ENCODE results near the gene ADGRA3. TPM values are rescaled to one million over a fixed set of nuclear protein-coding genes. Genes with fewer than 3 reads are reported as not detected.

The ADGRA3 gene
- total RNA-seq, 5 donors from 2014 or later (not counting 1 experiment from before 2014, with no cell fraction given): 0.59 to 3.6 (median 1.8) TPM

GRCh38 chr4:22514481-22514880, 1.4 kb downstream of the ADGRA3 start:
- CTCF ChIA-PET: no interaction called here
- peaks cover 6 to 28% of the 10 kb centered on the region in 2 donors for H3K27me3 Mint-ChIP-seq
- ATAC-seq (replicated peaks in 1 of 4): no peak

GRCh38 chr4:22514001-22514400, 1.9 kb downstream of the ADGRA3 start:
- peak overlapping the region in 1 of 2 donors; percentile 36 for H3K27ac Mint-ChIP-seq
- ChIA-PET CTCF (interaction anchor here in 1 of 2 donors (0.6 kb wide), 1 partner anchor 82 kb away, joined by 5 read pairs; no protein-coding TSS in a partner anchor), POLR2A (no interaction called here)
- no peak for ATAC-seq (replicated peaks in 1 of 4)
- H3K4me1 ChIP-seq (ENCODE audit: control insufficient read depth in 1 of 2, extremely low read depth in 1 of 2, insufficient read depth in 2 of 2, low read length in 2 of 2): peaks cover 0 to 10% of the 10 kb centered on the region in 2 experiments
- H3K4me3 ChIP-seq (ENCODE audit: control insufficient read depth in 1 of 2, extremely low read depth in 1 of 2, low read length in 1 of 2): no peak overlapping the region
- H3K9me3 ChIP-seq: no peaks in the 10 kb centered on the region
- H3K27me3 ChIP-seq (replicated peaks in 1 of 2; ENCODE audit: control insufficient read depth in 2 of 2, extremely low read depth in 1 of 2, insufficient read depth in 2 of 2, low read length in 1 of 2): peaks cover 0 to 14% of the 10 kb centered on the region in 2 experiments
- no peaks in the 10 kb centered on the region for H3K9me3 Mint-ChIP-seq
- peaks cover 6 to 28% of the 10 kb centered on the region in 2 donors for H3K27me3 Mint-ChIP-seq
- no peak for DNase-seq
- no peaks in the 10 kb centered on the region for H3K36me3 ChIP-seq (ENCODE audit: control insufficient read depth in 2 of 2, extremely low read depth in 1 of 2, insufficient read depth in 1 of 2, low read length in 1 of 2)
- H3K27ac ChIP-seq (ENCODE audit: low read length): no peak overlapping the region
- H3K36me3 Mint-ChIP-seq: no peaks in the 10 kb centered on the region
- peak overlapping the region in 1 of 3 donors; percentile 96 for H3K4me3 Mint-ChIP-seq
- peaks cover 14 to 25% (median 16%) of the 10 kb centered on the region in 3 donors for H3K4me1 Mint-ChIP-seq
- 86% methylated on average over 3 of the region's 6 CpGs for WGBS (ENCODE audit: insufficient coverage)

More at GRCh38 chr4:22514481-22514880, 1.4 kb downstream of the ADGRA3 start:
- no peaks in the 10 kb centered on the region for H3K9me3 ChIP-seq
- H3K4me1 ChIP-seq (ENCODE audit: control insufficient read depth in 1 of 2, extremely low read depth in 1 of 2, insufficient read depth in 2 of 2, low read length in 2 of 2): peaks cover 0 to 10% of the 10 kb centered on the region in 2 experiments
- Mint-ChIP-seq H3K9me3 (no peaks in the 10 kb centered on the region), H3K4me3 (peak overlapping the region; percentile 62 to 96 (median 88)), H3K36me3 (no peaks in the 10 kb centered on the region), H3K4me1 (peaks cover 14 to 25% (median 16%) of the 10 kb centered on the region in 3 donors), H3K27ac (no peak overlapping the region)
- no peak for DNase-seq
- peaks cover 0 to 14% of the 10 kb centered on the region in 2 experiments for H3K27me3 ChIP-seq (replicated peaks in 1 of 2; ENCODE audit: control insufficient read depth in 2 of 2, extremely low read depth in 1 of 2, insufficient read depth in 2 of 2, low read length in 1 of 2)
- no peak overlapping the region for H3K27ac ChIP-seq (ENCODE audit: low read length)
- H3K4me3 ChIP-seq (ENCODE audit: control insufficient read depth in 1 of 2, extremely low read depth in 1 of 2, low read length in 1 of 2): peak overlapping the region in 1 of 2 donors; percentile 96
- H3K36me3 ChIP-seq (ENCODE audit: control insufficient read depth in 2 of 2, extremely low read depth in 1 of 2, insufficient read depth in 1 of 2, low read length in 1 of 2): no peaks in the 10 kb centered on the region
- WGBS (ENCODE audit: insufficient coverage): 19% methylated on average over 7 of the region's 8 CpGs
- POLR2A ChIA-PET: no interaction called here

GRCh38 chr4:22512306-22512705, 3.6 kb downstream of the ADGRA3 start:
- Mint-ChIP-seq H3K27me3 (peaks cover 6 to 24% of the 10 kb centered on the region in 2 donors), H3K9me3 (no peaks in the 10 kb centered on the region), H3K36me3 (no peaks in the 10 kb centered on the region), H3K27ac (no peak overlapping the region), H3K4me1 (peaks cover 14 to 25% (median 16%) of the 10 kb centered on the region in 3 donors), H3K4me3 (peak overlapping the region in 1 of 3 donors; percentile 5)
- H3K9me3 ChIP-seq: no peaks in the 10 kb centered on the region
- no peaks in the 10 kb centered on the region for H3K36me3 ChIP-seq (ENCODE audit: control insufficient read depth in 2 of 2, extremely low read depth in 1 of 2, insufficient read depth in 1 of 2, low read length in 1 of 2)
- peaks cover 0 to 11% of the 10 kb centered on the region in 2 experiments for H3K27me3 ChIP-seq (replicated peaks in 1 of 2; ENCODE audit: control insufficient read depth in 2 of 2, extremely low read depth in 1 of 2, insufficient read depth in 2 of 2, low read length in 1 of 2)
- no peak overlapping the region for H3K4me3 ChIP-seq (ENCODE audit: control insufficient read depth in 1 of 2, extremely low read depth in 1 of 2, low read length in 1 of 2)
- WGBS (ENCODE audit: insufficient coverage): 100% methylated on average over 1 of the region's 2 CpGs
- ATAC-seq (replicated peaks in 1 of 4) (no peak), DNase-seq (no peak)
- no peak overlapping the region for H3K27ac ChIP-seq (ENCODE audit: low read length)
- H3K4me1 ChIP-seq (ENCODE audit: control insufficient read depth in 1 of 2, extremely low read depth in 1 of 2, insufficient read depth in 2 of 2, low read length in 2 of 2): peaks cover 0 to 10% of the 10 kb centered on the region in 2 experiments
- CTCF ChIA-PET: no interaction called here
- POLR2A ChIA-PET: no interaction called here

GRCh38 chr4:22510750-22511149, 5.1 kb downstream of the ADGRA3 start:
- peaks cover 0 to 8% of the 10 kb centered on the region in 2 experiments for H3K27me3 ChIP-seq (replicated peaks in 1 of 2; ENCODE audit: control insufficient read depth in 2 of 2, extremely low read depth in 1 of 2, insufficient read depth in 2 of 2, low read length in 1 of 2)
- DNase-seq (no peak), ATAC-seq (replicated peaks in 1 of 4) (no peak)
- no peak overlapping the region for H3K4me3 ChIP-seq (ENCODE audit: control insufficient read depth in 1 of 2, extremely low read depth in 1 of 2, low read length in 1 of 2)
- ChIA-PET CTCF (no interaction called here), POLR2A (no interaction called here)
- H3K4me1 ChIP-seq (ENCODE audit: control insufficient read depth in 1 of 2, extremely low read depth in 1 of 2, insufficient read depth in 2 of 2, low read length in 2 of 2): peaks cover 0 to 10% of the 10 kb centered on the region in 2 experiments
- Mint-ChIP-seq H3K27me3 (peaks cover 6 to 14% of the 10 kb centered on the region in 2 donors), H3K36me3 (no peaks in the 10 kb centered on the region), H3K9me3 (no peaks in the 10 kb centered on the region), H3K4me3 (no peak overlapping the region), H3K4me1 (peaks cover 10 to 23% (median 15%) of the 10 kb centered on the region in 3 donors), H3K27ac (no peak overlapping the region)
- H3K36me3 ChIP-seq (ENCODE audit: control insufficient read depth in 2 of 2, extremely low read depth in 1 of 2, insufficient read depth in 1 of 2, low read length in 1 of 2): no peaks in the 10 kb centered on the region
- no peak overlapping the region for H3K27ac ChIP-seq (ENCODE audit: low read length)
- H3K9me3 ChIP-seq: no peaks in the 10 kb centered on the region
- no CpG with 5 or more reads among the region's 1 CpG for WGBS (ENCODE audit: insufficient coverage)

GRCh38 chr4:22508376-22508775, 7.5 kb downstream of the ADGRA3 start:
- no peak for ATAC-seq (replicated peaks in 1 of 4)
- POLR2A ChIA-PET: no interaction called here
- H3K27ac ChIP-seq (ENCODE audit: low read length): no peak overlapping the region
- Mint-ChIP-seq H3K27ac (no peak overlapping the region), H3K9me3 (no peaks in the 10 kb centered on the region), H3K4me1 (peaks cover 0 to 15% (median 5%) of the 10 kb centered on the region in 3 donors), H3K27me3 (peaks cover 3% of the 10 kb centered on the region in 2 donors), H3K36me3 (no peaks in the 10 kb centered on the region), H3K4me3 (no peak overlapping the region)
- no peaks in the 10 kb centered on the region for H3K4me1 ChIP-seq (ENCODE audit: control insufficient read depth in 1 of 2, extremely low read depth in 1 of 2, insufficient read depth in 2 of 2, low read length in 2 of 2)
- no peaks in the 10 kb centered on the region for H3K9me3 ChIP-seq
- peaks cover 0 to under 1% of the 10 kb centered on the region in 2 experiments for H3K27me3 ChIP-seq (replicated peaks in 1 of 2; ENCODE audit: control insufficient read depth in 2 of 2, extremely low read depth in 1 of 2, insufficient read depth in 2 of 2, low read length in 1 of 2)
- no peak overlapping the region for H3K4me3 ChIP-seq (ENCODE audit: control insufficient read depth in 1 of 2, extremely low read depth in 1 of 2, low read length in 1 of 2)
- CTCF ChIA-PET: no interaction called here
- DNase-seq: no peak
- WGBS (ENCODE audit: insufficient coverage): 63% methylated on average over 1 of the region's 3 CpGs
- H3K36me3 ChIP-seq (ENCODE audit: control insufficient read depth in 2 of 2, extremely low read depth in 1 of 2, insufficient read depth in 1 of 2, low read length in 1 of 2): no peaks in the 10 kb centered on the region

- Mint-ChIP-seq H3K4me3 (no peak overlapping the region), H3K4me1 (peaks cover 0 to 9% (median 5%) of the 10 kb centered on the region in 3 donors), H3K27me3 (no peaks in the 10 kb centered on the region), H3K27ac (no peak overlapping the region), H3K36me3 (no peaks in the 10 kb centered on the region), H3K9me3 (no peaks in the 10 kb centered on the region)
- POLR2A ChIA-PET: no interaction called here
- no peaks in the 10 kb centered on the region for H3K4me1 ChIP-seq (ENCODE audit: control insufficient read depth in 1 of 2, extremely low read depth in 1 of 2, insufficient read depth in 2 of 2, low read length in 2 of 2)
- no peak overlapping the region for H3K27ac ChIP-seq (ENCODE audit: low read length)
- H3K27me3 ChIP-seq (replicated peaks in 1 of 2; ENCODE audit: control insufficient read depth in 2 of 2, extremely low read depth in 1 of 2, insufficient read depth in 2 of 2, low read length in 1 of 2): no peaks in the 10 kb centered on the region
- no peaks in the 10 kb centered on the region for H3K36me3 ChIP-seq (ENCODE audit: control insufficient read depth in 2 of 2, extremely low read depth in 1 of 2, insufficient read depth in 1 of 2, low read length in 1 of 2)
- H3K4me3 ChIP-seq (ENCODE audit: control insufficient read depth in 1 of 2, extremely low read depth in 1 of 2, low read length in 1 of 2): no peak overlapping the region
- no peak for DNase-seq
- CTCF ChIA-PET: no interaction called here
- no peak for ATAC-seq (replicated peaks in 1 of 4)
- H3K9me3 ChIP-seq: no peaks in the 10 kb centered on the region
- 94% methylated on average over 2 of the region's 4 CpGs for WGBS (ENCODE audit: insufficient coverage)
These were observed 10.9 kb downstream of the ADGRA3 start for GRCh38 chr4:22504922-22505321.

GRCh38 chr4:22504447-22504846, 11.4 kb downstream of the ADGRA3 start:
- H3K4me1 ChIP-seq (ENCODE audit: control insufficient read depth in 1 of 2, extremely low read depth in 1 of 2, insufficient read depth in 2 of 2, low read length in 2 of 2): no peaks in the 10 kb centered on the region
- POLR2A ChIA-PET: no interaction called here
- DNase-seq: no peak
- no peak overlapping the region for H3K4me3 ChIP-seq (ENCODE audit: control insufficient read depth in 1 of 2, extremely low read depth in 1 of 2, low read length in 1 of 2)
- Mint-ChIP-seq H3K27me3 (no peaks in the 10 kb centered on the region), H3K36me3 (no peaks in the 10 kb centered on the region), H3K27ac (no peak overlapping the region), H3K9me3 (no peaks in the 10 kb centered on the region), H3K4me1 (peaks cover 0 to 9% (median 5%) of the 10 kb centered on the region in 3 donors), H3K4me3 (no peak overlapping the region)
- H3K9me3 ChIP-seq: no peaks in the 10 kb centered on the region
- CTCF ChIA-PET: no interaction called here
- H3K36me3 ChIP-seq (ENCODE audit: control insufficient read depth in 2 of 2, extremely low read depth in 1 of 2, insufficient read depth in 1 of 2, low read length in 1 of 2): no peaks in the 10 kb centered on the region
- no peaks in the 10 kb centered on the region for H3K27me3 ChIP-seq (replicated peaks in 1 of 2; ENCODE audit: control insufficient read depth in 2 of 2, extremely low read depth in 1 of 2, insufficient read depth in 2 of 2, low read length in 1 of 2)
- ATAC-seq (replicated peaks in 1 of 4): no peak
- WGBS (ENCODE audit: insufficient coverage): 80% methylated on average over 1 of the region's 5 CpGs
- H3K27ac ChIP-seq (ENCODE audit: low read length): no peak overlapping the region

Data from T-cell (primary cell).